Aorta (tissue), 5 donors: ENCODE measurements around the gene GSDMA. TPM values are rescaled to one million over a fixed set of nuclear protein-coding genes. Genes with fewer than 3 reads are reported as not detected.
"Not testable (repeated sequence)": the region's sequence is repeated elsewhere in the genome, so short reads cannot be mapped to it uniquely, and the experiment has no call there.

Experiments
- ATAC-seq: fragments of 200-7000 bp; cut with Tn5 transposase; one replicate; pipeline ENCODE4 v1.9.1; 2022; ENCODE audit warnings: moderate library complexity; ENCODE audit not compliant: low FRiP score
- DNase-seq, 2 donors: peaks; one replicate each; pipeline ENCODE4 v3.0.0-alpha.2; 2020
- H3K27ac ChIP-seq, 2 donors: one replicate each; pipeline ENCODE4 v1.5.1; 2013; ENCODE audit warnings: low read length in 2 of 2, mild to moderate bottlenecking in 2 of 2, moderate library complexity in 2 of 2, control low read depth in 1 of 2, inconsistent platforms in 1 of 2, low read depth in 1 of 2
- H3K27me3 ChIP-seq, 2 donors: one replicate each; pipeline ENCODE4 v1.6.1; 2013; ENCODE audit warnings: control low read depth in 1 of 2, low read length in 1 of 2, mild to moderate bottlenecking in 1 of 2, moderate library complexity in 1 of 2; ENCODE audit not compliant: insufficient read depth in 2 of 2, control insufficient read depth in 1 of 2
- H3K36me3 ChIP-seq, 2 donors: one replicate each; pipeline ENCODE4 v1.6.1; 2013; ENCODE audit warnings: control low read depth in 1 of 2, low read length in 1 of 2, mild to moderate bottlenecking in 1 of 2; ENCODE audit not compliant: insufficient read depth in 2 of 2, control insufficient read depth in 1 of 2
- H3K4me1 ChIP-seq, 2 donors: one replicate each; pipeline ENCODE4 v1.6.1; 2013; ENCODE audit warnings: low read length in 2 of 2, control low read depth in 1 of 2, mild to moderate bottlenecking in 1 of 2, moderate library complexity in 1 of 2; ENCODE audit not compliant: insufficient read depth in 2 of 2, control insufficient read depth in 1 of 2
- H3K4me3 ChIP-seq, 2 donors: one replicate each; pipeline ENCODE4 v1.5.1; 2013; ENCODE audit warnings: low read length in 2 of 2, control low read depth in 1 of 2, mild to moderate bottlenecking in 1 of 2
- H3K9me3 ChIP-seq: one replicate; pipeline ENCODE4 v1.6.1; 2013; ENCODE audit warnings: mild to moderate bottlenecking, low read length; ENCODE audit not compliant: control insufficient read depth
- WGBS, 2 donors: extraction: QIAGEN DNeasy Blood & Tissue Kit; methylation state at CpG; one replicate each; pipeline ENCODE4 v1.1.7; 2013; 5-methylcytosine and 5-hydroxymethylcytosine counted together
- intact Hi-C, 2 donors: fragments of 100-400 bp; cut with DNase I; formaldehyde crosslinking; loops; one replicate each; pipeline versions ENCODE4 v1.14.2 to v1.15.0; 2022
- polyA plus RNA-seq, 2 donors: library from polyadenylated mRNA; stranded (reverse); fragments of 200-250 nt; gene quantifications; one replicate each; pipeline ENCODE4 v1.2.3, GENCODE V29; 2013
- total RNA-seq, 2 donors: library from RNA; stranded (reverse); fragmentation: NEBNext Ultra II Directional; extraction: Animal tissue kit (Norgen Biotek cat#: 25700); gene quantifications; one replicate each; pipeline ENCODE4 v1.2.1, GENCODE V29; 2021
- donor health status: healthy with polysubstance abuse.
- donor health status: Bipolar disorder and iron deficiency.
- donor health status: DM: no; HTN: no; CAD: no.
- donor health status: DM: no; HTN: no; CAD: no.
- donor health status: DM: yes; HTN: yes; CAD: no.

GSDMA gene
- total and polyA plus RNA-seq, 4 donors, result 0.28 to 6.2 (median 1.2) TPM; not detected in 1

DNA sequence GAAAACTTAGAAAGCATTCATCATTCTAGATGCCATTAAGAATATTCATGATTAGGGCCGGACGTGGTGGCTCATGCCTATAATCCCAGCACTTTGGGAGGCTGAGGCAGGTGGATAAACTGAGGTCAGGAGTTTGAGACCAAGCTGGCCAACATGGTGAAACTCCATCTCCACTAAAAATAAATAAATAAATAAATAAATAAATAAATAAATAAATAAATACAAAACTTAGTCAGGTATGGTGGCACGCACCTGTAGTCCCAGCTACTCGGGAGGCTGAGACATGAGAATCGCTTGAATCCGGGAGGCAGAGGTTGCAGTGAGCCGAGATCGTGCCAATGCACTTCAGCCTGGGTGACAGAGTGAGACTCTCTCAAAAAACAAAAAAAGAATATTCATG, 38.5 kb downstream of the GSDMA start:
- ATAC-seq, H3K4me3 ChIP-seq, H3K27ac ChIP-seq, intact Hi-C loops, H3K36me3 ChIP-seq, H3K27me3 ChIP-seq, H3K4me1 ChIP-seq, H3K9me3 ChIP-seq: not testable (repeated sequence)
- peak in 1 of 2 donors; percentile 15 for DNase-seq
- 80 to 90% methylated on average over 8 of the region's 8 CpGs for WGBS, 2 donors

DNA sequence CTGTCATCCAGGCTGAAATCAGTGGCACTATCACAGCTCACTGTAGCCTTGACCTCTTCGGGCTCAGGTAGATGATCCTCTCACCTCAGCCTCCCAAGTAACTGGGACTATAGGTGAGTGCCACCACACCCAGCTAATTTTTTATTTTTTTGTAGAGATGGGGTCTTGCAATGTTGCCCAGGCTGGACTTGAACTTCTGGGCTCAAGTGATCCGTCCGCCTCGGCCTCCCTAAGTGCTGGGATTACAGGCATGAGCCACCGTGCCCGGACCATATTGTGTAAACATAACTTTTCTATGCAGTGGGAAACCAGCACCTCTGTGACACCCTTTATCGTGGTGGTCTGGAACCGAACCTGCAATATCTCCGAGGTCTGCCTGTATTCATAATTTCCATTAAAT, 41.3 kb downstream of the GSDMA start:
- Histone ChIP-seq H3K27ac (no peak overlapping the region), H3K36me3 (no peaks in the 10 kb centered on the region), H3K9me3 (no peaks in the 10 kb centered on the region), H3K4me1 (no peaks in the 10 kb centered on the region), H3K27me3 (no peaks in the 10 kb centered on the region), H3K4me3 (no peak overlapping the region)
- ATAC-seq (no peak), DNase-seq (no peak)
- intact Hi-C loops, result no loop called here
- 87 to 88% methylated on average over 9 of the region's 9 CpGs for WGBS, 2 donors

DNA sequence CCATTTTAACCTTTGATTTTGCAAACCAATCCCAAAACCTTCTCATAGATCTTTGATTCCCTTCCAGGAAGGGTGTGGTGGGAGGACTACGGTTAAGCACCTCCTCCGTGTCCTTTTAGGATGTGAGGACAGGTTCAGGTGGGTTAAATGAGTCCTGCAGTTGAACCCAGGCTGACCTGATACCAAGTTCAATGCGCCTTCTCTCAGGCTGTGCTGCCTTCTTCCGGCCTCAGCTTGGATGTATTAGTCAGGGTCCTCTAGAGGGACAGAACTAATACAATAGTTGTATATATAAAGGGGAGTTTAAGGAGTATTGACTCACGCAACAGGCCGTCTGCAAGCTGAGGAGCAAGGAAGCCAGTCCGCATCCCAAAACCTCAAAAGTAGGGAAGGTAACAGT, 41.9 kb downstream of the GSDMA start:
- Histone ChIP-seq H3K27ac (no peak overlapping the region), H3K36me3 (no peaks in the 10 kb centered on the region), H3K4me1 (no peaks in the 10 kb centered on the region), H3K27me3 (no peaks in the 10 kb centered on the region), H3K4me3 (no peak overlapping the region), H3K9me3 (no peaks in the 10 kb centered on the region)
- WGBS, 2 donors, result 91 to 92% methylated on average over 7 of the region's 7 CpGs
- intact Hi-C loops, result no loop called here
- no peak for ATAC-seq
- DNase-seq, result no peak

DNA sequence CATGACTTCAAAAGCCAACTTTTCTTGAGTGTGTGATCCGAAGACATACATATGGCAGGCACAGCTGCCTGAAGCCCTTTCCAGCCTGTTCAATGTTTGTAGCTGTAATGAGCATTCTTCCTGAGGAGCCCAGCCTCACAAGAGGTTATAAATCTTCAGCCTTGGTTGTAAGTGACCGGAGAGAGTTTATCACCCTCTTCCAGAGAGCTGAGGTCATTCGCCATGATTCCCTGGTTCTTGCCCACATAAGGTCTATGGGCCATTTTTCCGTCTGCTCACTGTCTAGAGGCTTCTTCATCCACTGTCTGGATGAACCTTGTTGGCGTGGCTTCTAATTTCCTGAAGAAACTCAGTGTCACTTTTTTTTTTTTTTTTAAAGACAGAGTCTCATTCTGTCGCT, 42.7 kb downstream of the GSDMA start:
- Histone ChIP-seq H3K9me3 (no peaks in the 10 kb centered on the region), H3K4me1 (no peaks in the 10 kb centered on the region), H3K36me3 (no peaks in the 10 kb centered on the region), H3K4me3 (no peak overlapping the region), H3K27ac (no peak overlapping the region), H3K27me3 (no peaks in the 10 kb centered on the region)
- intact Hi-C loops, result no loop called here
- ATAC-seq, result no peak
- 74 to 80% methylated on average over 6 of the region's 6 CpGs for WGBS, 2 donors
- no peak for DNase-seq

DNA sequence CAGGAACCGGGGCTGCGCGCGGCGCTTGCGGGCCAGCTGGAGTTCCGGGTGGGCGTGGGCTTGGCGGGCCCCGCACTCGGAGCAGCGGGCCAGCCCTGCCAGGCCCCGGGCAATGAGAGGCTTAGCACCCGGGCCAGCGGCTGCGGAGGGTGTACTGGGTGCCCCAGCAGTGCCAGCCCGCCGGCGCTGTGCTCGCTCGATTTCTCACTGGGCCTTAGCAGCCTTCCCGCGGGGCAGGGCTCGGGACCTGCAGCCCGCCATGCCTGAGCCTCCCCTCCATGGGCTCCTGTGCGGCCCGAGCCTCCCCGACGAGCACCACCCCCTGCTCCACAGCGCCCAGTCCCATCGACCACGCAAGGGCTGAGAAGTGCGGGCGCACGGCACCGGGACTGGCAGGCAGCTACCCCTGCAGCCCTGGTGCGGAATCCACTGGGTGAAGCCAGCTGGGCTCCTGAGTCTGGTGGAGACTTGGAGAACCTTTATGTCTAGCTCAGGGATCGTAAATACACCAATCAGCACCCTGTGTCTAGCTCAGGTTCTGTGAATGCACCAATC, 48.2 kb downstream of the GSDMA start:
- intact Hi-C loops, result loop anchor here in 1 of 2 donors (10.0 kb wide), 1 partner anchor 274 kb away; the partner anchor contains the start of gene CDC6

DNA sequence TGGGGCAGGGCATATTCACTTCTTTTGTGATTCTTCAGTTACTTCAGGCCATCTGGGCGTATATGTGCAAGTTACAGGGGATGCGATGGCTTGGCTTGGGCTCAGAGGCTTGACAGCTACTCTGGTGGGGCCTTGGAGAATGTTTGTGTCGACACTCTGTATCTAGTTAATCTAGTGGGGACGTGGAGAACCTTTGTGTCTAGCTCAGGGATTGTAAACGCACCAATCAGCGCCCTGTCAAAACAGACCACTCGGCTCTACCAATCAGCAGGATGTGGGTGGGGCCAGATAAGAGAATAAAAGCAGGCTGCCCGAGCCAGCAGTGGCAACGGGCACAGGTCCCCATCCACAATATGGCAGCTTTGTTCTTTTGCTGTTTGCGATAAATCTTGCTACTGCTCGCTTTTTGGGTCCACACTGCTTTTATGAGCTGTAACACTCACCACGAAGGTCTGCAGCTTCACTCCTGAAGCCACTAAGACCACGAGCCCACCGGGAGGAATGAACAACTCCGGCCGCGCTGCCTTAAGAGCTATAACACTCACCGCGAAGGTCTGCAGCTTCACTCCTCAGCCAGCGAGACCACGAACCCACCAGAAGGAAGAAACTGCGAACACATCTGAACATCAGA, 49.3 kb downstream of the GSDMA start:
- not testable (repeated sequence) for H3K27me3 ChIP-seq, H3K36me3 ChIP-seq, H3K4me3 ChIP-seq, ATAC-seq, H3K9me3 ChIP-seq, H3K4me1 ChIP-seq, H3K27ac ChIP-seq, DNase-seq
- WGBS, 2 donors, result 77 to 81% methylated on average over 20 to 21 of the region's 22 CpGs
- intact Hi-C loops, result loop anchor here in 1 of 2 donors (10.0 kb wide), 1 partner anchor 273 kb away; the partner anchor contains the start of gene CDC6

More for the DNA sequence above, 48.2 kb downstream of the GSDMA start:
- not testable (repeated sequence) for H3K4me1 ChIP-seq, H3K27ac ChIP-seq, H3K4me3 ChIP-seq, H3K27me3 ChIP-seq, H3K36me3 ChIP-seq, DNase-seq, H3K9me3 ChIP-seq, ATAC-seq
- 94 to 96% methylated on average over 32 to 38 of the region's 38 CpGs for WGBS, 2 donors

DNA sequence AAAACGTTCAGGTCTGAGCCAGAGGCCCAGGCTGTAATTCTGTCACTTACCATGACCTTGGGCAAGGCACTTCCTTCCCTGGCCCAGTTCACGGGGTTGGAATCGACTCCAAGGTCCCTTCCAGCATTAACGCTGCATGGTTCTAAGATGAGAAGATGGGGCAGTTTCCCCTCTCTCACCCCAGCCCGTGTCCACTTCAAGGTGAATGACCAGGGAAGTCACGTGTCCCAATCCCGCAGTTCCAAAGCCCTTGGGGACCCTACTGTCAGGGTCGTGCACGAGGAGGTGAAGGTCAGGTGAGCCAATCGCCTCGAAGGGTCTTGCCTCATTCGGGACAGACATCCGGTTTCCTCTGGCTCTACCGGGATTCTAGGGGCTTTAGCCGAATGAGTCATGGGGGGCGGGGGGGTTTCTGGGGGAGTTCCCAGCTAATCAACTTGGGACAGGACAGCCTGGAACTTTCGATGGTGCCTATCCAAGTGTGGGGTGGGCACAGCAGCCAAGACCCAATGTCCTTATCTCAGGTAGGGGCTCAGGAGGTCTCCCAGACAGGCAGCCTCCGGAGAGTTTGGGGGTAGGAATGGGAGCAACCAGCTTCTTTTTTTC, 51.7 kb downstream of the GSDMA start:
- no peaks in the 10 kb centered on the region for H3K27me3 ChIP-seq
- H3K27ac ChIP-seq, result no peak overlapping the region
- no peaks in the 10 kb centered on the region for H3K4me1 ChIP-seq
- H3K9me3 ChIP-seq, result no peaks in the 10 kb centered on the region
- WGBS, 2 donors, result 62 to 67% methylated on average over 18 of the region's 18 CpGs
- H3K36me3 ChIP-seq, result no peaks in the 10 kb centered on the region
- intact Hi-C loops, result loop anchor here in 1 of 2 donors (10.0 kb wide), 1 partner anchor 270 kb away; the partner anchor contains the start of gene CDC6
- ATAC-seq (peak; percentile 39), DNase-seq (no peak)
- no peak overlapping the region for H3K4me3 ChIP-seq

DNA sequence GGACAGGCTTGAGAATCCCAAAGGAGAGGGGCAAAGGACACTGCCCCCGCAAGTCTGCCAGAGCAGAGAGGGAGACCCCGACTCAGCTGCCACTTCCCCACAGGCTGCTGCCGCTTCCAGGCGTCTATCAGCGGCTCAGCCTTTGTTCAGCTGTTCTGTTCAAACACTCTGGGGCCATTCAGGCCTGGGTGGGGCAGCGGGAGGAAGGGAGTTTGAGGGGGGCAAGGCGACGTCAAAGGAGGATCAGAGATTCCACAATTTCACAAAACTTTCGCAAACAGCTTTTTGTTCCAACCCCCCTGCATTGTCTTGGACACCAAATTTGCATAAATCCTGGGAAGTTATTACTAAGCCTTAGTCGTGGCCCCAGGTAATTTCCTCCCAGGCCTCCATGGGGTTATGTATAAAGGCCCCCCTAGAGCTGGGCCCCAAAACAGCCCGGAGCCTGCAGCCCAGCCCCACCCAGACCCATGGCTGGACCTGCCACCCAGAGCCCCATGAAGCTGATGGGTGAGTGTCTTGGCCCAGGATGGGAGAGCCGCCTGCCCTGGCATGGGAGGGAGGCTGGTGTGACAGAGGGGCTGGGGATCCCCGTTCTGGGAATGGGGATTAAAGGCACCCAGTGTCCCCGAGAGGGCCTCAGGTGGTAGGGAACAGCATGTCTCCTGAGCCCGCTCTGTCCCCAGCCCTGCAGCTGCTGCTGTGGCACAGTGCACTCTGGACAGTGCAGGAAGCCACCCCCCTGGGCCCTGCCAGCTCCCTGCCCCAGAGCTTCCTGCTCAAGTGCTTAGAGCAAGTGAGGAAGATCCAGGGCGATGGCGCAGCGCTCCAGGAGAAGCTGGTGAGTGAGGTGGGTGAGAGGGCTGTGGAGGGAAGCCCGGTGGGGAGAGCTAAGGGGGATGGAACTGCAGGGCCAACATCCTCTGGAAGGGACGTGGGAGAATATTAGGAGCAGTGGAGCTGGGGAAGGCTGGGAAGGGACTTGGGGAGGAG, 52.5 kb downstream of the GSDMA start, which contains the start of gene CSF3:
CSF3 (plus strand) TSS at position 436 of the 993 bp plus-strand sequence; CDS start at position 471, 35 bp downstream.
- H3K4me3 ChIP-seq, result no peak within 1 kb of the TSS
- WGBS, 2 donors, result 78 to 84% methylated on average over 20 of the region's 20 CpGs
- no peaks in the 10 kb centered on the region for H3K36me3 ChIP-seq
- no peak within 1 kb of the TSS for H3K27ac ChIP-seq
- peak in 1 of 2 donors; percentile 79 for DNase-seq
- no peaks in the 10 kb centered on the region for H3K27me3 ChIP-seq
- no peaks in the 10 kb centered on the region for H3K9me3 ChIP-seq
- ATAC-seq, result no peak
- intact Hi-C loops, result loop anchor here (5.0 to 10.0 kb wide), 3 partner anchors 72 to 270 kb away; partner anchors contain the start of gene CDC6 (in 1 of the 2)
- H3K4me1 ChIP-seq, result no peaks in the 10 kb centered on the region
